Spleen (tissue), 7 donors: ENCODE data around the gene HHLA2.

Experiments
- CTCF ChIP-seq, 11 experiments: fragments of 200-600 bp in 7 of 11; fragments of 450-650 bp in 4 of 11; sonication (generic) in 4 of 11; IDR thresholded peaks in 8 of 11; conservative IDR thresholded peaks in 3 of 11; 1 replicate in 7 of 11; 2 replicates in 4 of 11; pipeline versions ENCODE4 v1.4.0 to v1.8.0; 2016 to 2021; ENCODE audit warnings: antibody characterized with exemption in 11 of 11, inconsistent platforms in 4 of 11, mild to moderate bottlenecking in 1 of 11
- POLR2A ChIP-seq, 3 donors: fragments of 450-650 bp; IDR thresholded peaks; one replicate each; pipeline ENCODE4 v1.5.1; 2017; ENCODE audit warnings: antibody characterized with exemption in 3 of 3, mild to moderate bottlenecking in 1 of 3
- POLR2AphosphoS5 ChIP-seq, 3 donors: sonication (generic); formaldehyde crosslinking; IDR thresholded peaks; one replicate each; pipeline ENCODE4 v1.5.1; 2017; ENCODE audit warnings: antibody characterized with exemption in 3 of 3
- donor health status: DM: no; HTN: no; CAD: no; lungs with moderate emphysema.
- donor health status: DM: no; HTN: no; CAD: no.
- donor health status: DM: no; HTN: no; CAD: no.

GRCh38 chr3:108376026-108376425, 79.7 kb downstream of the HHLA2 start:
- TF ChIP-seq CTCF (IDR thresholded peaks at IDR 0.05 in 8 of 11, conservative IDR thresholded peaks at IDR 0.05 in 3 of 11) (no peak), POLR2A (IDR thresholded peaks at IDR 0.05) (no peak), POLR2AphosphoS5 (IDR thresholded peaks at IDR 0.05) (no peak)
